Stimulated activated CD8-positive, alpha-beta memory T cell treated with anti-CD3 and anti-CD28 coated beads, Interleukin-4, amount 100 ng/mL, for 24 hours (primary cell): ENCODE data around the gene CLTC.

Experiments
- DNase-seq: peaks from one replicate; pipeline ENCODE4 v3.0.0-alpha.2; 2020; ENCODE audit warnings: low read depth

CLTC gene

GRCh38 chr17:59727817-59728533 lies 108.3 kb downstream of the CLTC start:
- DNase-seq, result no peak

GRCh38 chr17:59730268-59730834 lies 110.7 kb downstream of the CLTC start:
- no peak for DNase-seq

GRCh38 chr17:59733697-59734096 lies 114.0 kb downstream of the CLTC start:
- DNase-seq, result no peak

- no peak for DNase-seq
These were observed 114.5 kb downstream of the CLTC start for GRCh38 chr17:59734226-59734625.

- DNase-seq, result no peak
These were observed 117.6 kb downstream of the CLTC start for GRCh38 chr17:59737324-59737723.

GRCh38 chr17:59743842-59744241 lies 124.1 kb downstream of the CLTC start:
- no peak for DNase-seq

GRCh38 chr17:59745040-59745439 lies 125.3 kb downstream of the CLTC start:
- no peak for DNase-seq
